Effector memory CD8-positive, alpha-beta T cell (primary cell): Measurements from ENCODE around the gene ARV1.
"Not testable (repeated sequence)": the region's sequence is repeated elsewhere in the genome, so short reads cannot be mapped to it uniquely, and the experiment has no call there.

Experiments
- ATAC-seq: fragments of 150-1000 bp; cut with Tn5 transposase; replicated peaks from 2 replicates; pipeline ENCODE4 v1.10.0; 2021; ENCODE audit warnings: mild to moderate bottlenecking, moderate library complexity
- DNase-seq, 3 experiments: peaks; one replicate each; pipeline ENCODE4 v3.0.0; 2021
- H3K27ac Mint-ChIP-seq, 2 donors: one replicate each; pipeline ENCODE4 v1.8.0; 2022; ENCODE audit warnings: mild to moderate bottlenecking in 2 of 2, mixed read lengths in 2 of 2, moderate library complexity in 2 of 2
- H3K27me3 Mint-ChIP-seq, 2 donors: one replicate each; pipeline ENCODE4 v1.8.0; 2022; ENCODE audit warnings: mixed read lengths in 2 of 2
- H3K36me3 Mint-ChIP-seq: one replicate; pipeline ENCODE4 v1.8.0; 2022; ENCODE audit warnings: mild to moderate bottlenecking, moderate library complexity, mixed read lengths; ENCODE audit not compliant: insufficient read depth
- H3K4me1 Mint-ChIP-seq, 2 donors: one replicate each; pipeline ENCODE4 v1.8.0; 2022; ENCODE audit warnings: low read depth in 2 of 2, mixed read lengths in 2 of 2
- H3K4me3 Mint-ChIP-seq, 2 donors: one replicate each; pipeline ENCODE4 v1.8.0; 2022; ENCODE audit warnings: mild to moderate bottlenecking in 2 of 2, mixed read lengths in 2 of 2, moderate library complexity in 2 of 2
- H3K9me3 Mint-ChIP-seq, 2 donors: one replicate each; pipeline ENCODE4 v1.8.0; 2022; ENCODE audit warnings: mixed read lengths in 2 of 2

ARV1 gene

GRCh38 chr1:231013391-231014015 is 34.6 kb downstream of the ARV1 start:
- no peak for ATAC-seq
- H3K4me3 Mint-ChIP-seq: no peak overlapping the region
- H3K4me1 Mint-ChIP-seq: no peaks in the 10 kb centered on the region

GRCh38 chr1:231016234-231016633 is 37.3 kb downstream of the ARV1 start:
- Mint-ChIP-seq H3K27me3 (no peaks in the 10 kb centered on the region), H3K36me3 (no peaks in the 10 kb centered on the region), H3K27ac (no peak overlapping the region), H3K4me3 (no peak overlapping the region), H3K4me1 (peaks cover 2 to 4% of the 10 kb centered on the region in 2 donors), H3K9me3 (no peaks in the 10 kb centered on the region)
- DNase-seq (no peak), ATAC-seq (no peak)

More at GRCh38 chr1:231013391-231014015, 34.6 kb downstream of the ARV1 start:
- no peaks in the 10 kb centered on the region for H3K27me3 Mint-ChIP-seq
- no peak overlapping the region for H3K27ac Mint-ChIP-seq
- H3K36me3 Mint-ChIP-seq: no peaks in the 10 kb centered on the region
- no peaks in the 10 kb centered on the region for H3K9me3 Mint-ChIP-seq
- no peak for DNase-seq

GRCh38 chr1:231016966-231017365 is 38.1 kb downstream of the ARV1 start:
- ATAC-seq (no peak), DNase-seq (no peak)
- no peaks in the 10 kb centered on the region for H3K9me3 Mint-ChIP-seq
- no peaks in the 10 kb centered on the region for H3K27me3 Mint-ChIP-seq
- no peak overlapping the region for H3K4me3 Mint-ChIP-seq
- H3K36me3 Mint-ChIP-seq: no peaks in the 10 kb centered on the region
- H3K27ac Mint-ChIP-seq: no peak overlapping the region
- peaks cover 3 to 4% of the 10 kb centered on the region in 2 donors for H3K4me1 Mint-ChIP-seq

- DNase-seq: no peak
- Mint-ChIP-seq H3K4me1 (peaks cover 3 to 4% of the 10 kb centered on the region in 2 donors), H3K27me3 (no peaks in the 10 kb centered on the region), H3K4me3 (no peak overlapping the region), H3K9me3 (no peaks in the 10 kb centered on the region), H3K27ac (no peak overlapping the region), H3K36me3 (no peaks in the 10 kb centered on the region)
- ATAC-seq: no peak
These were observed 40.8 kb downstream of the ARV1 start for GRCh38 chr1:231019711-231020110.

- Mint-ChIP-seq H3K36me3 (no peaks in the 10 kb centered on the region), H3K9me3 (no peaks in the 10 kb centered on the region), H3K27ac (no peak overlapping the region), H3K4me3 (no peak overlapping the region), H3K27me3 (no peaks in the 10 kb centered on the region), H3K4me1 (peaks cover 3 to 4% of the 10 kb centered on the region in 2 donors)
- ATAC-seq: no peak
- no peak for DNase-seq
These were observed 41.3 kb downstream of the ARV1 start for GRCh38 chr1:231020139-231020601.

GRCh38 chr1:231020816-231021215 is 41.9 kb downstream of the ARV1 start:
- peaks cover 3 to 4% of the 10 kb centered on the region in 2 donors for H3K4me1 Mint-ChIP-seq
- no peaks in the 10 kb centered on the region for H3K36me3 Mint-ChIP-seq
- H3K9me3 Mint-ChIP-seq: no peaks in the 10 kb centered on the region
- ATAC-seq: no peak
- no peak overlapping the region for H3K4me3 Mint-ChIP-seq
- H3K27ac Mint-ChIP-seq: no peak overlapping the region
- no peaks in the 10 kb centered on the region for H3K27me3 Mint-ChIP-seq
- DNase-seq: no peak

- Mint-ChIP-seq H3K4me1 (peaks cover 3 to 4% of the 10 kb centered on the region in 2 donors), H3K36me3 (no peaks in the 10 kb centered on the region), H3K27me3 (no peaks in the 10 kb centered on the region), H3K4me3 (no peak overlapping the region), H3K27ac (peak overlapping the region in 1 of 2 donors; percentile 31), H3K9me3 (no peaks in the 10 kb centered on the region)
- DNase-seq (no peak), ATAC-seq (no peak)
These were observed 42.7 kb downstream of the ARV1 start for GRCh38 chr1:231021540-231022031.

GRCh38 chr1:231022543-231022942 is 43.6 kb downstream of the ARV1 start:
- H3K36me3 Mint-ChIP-seq, H3K9me3 Mint-ChIP-seq, H3K27me3 Mint-ChIP-seq, DNase-seq, ATAC-seq, H3K4me1 Mint-ChIP-seq, H3K4me3 Mint-ChIP-seq, H3K27ac Mint-ChIP-seq: not testable (repeated sequence)

GRCh38 chr1:231023150-231023549 is 44.3 kb downstream of the ARV1 start:
- no peak for ATAC-seq
- H3K9me3 Mint-ChIP-seq: no peaks in the 10 kb centered on the region
- DNase-seq: no peak
- no peak overlapping the region for H3K4me3 Mint-ChIP-seq
- no peaks in the 10 kb centered on the region for H3K27me3 Mint-ChIP-seq
- H3K36me3 Mint-ChIP-seq: no peaks in the 10 kb centered on the region
- no peak overlapping the region for H3K27ac Mint-ChIP-seq
- peaks cover 3 to 9% of the 10 kb centered on the region in 2 donors for H3K4me1 Mint-ChIP-seq

- H3K4me3 Mint-ChIP-seq: no peak overlapping the region
- no peak for ATAC-seq
- no peak for DNase-seq
- no peaks in the 10 kb centered on the region for H3K9me3 Mint-ChIP-seq
- no peaks in the 10 kb centered on the region for H3K27me3 Mint-ChIP-seq
- peaks cover 1 to 5% of the 10 kb centered on the region in 2 donors for H3K4me1 Mint-ChIP-seq
- H3K27ac Mint-ChIP-seq: no peak overlapping the region
- no peaks in the 10 kb centered on the region for H3K36me3 Mint-ChIP-seq
These were observed 47.7 kb downstream of the ARV1 start for GRCh38 chr1:231026576-231026975.

- Mint-ChIP-seq H3K27me3 (no peaks in the 10 kb centered on the region), H3K4me3 (no peak overlapping the region), H3K36me3 (no peaks in the 10 kb centered on the region), H3K9me3 (no peaks in the 10 kb centered on the region), H3K4me1 (peaks cover 0 to 5% of the 10 kb centered on the region in 2 donors), H3K27ac (no peak overlapping the region)
- no peak for DNase-seq
- ATAC-seq: no peak
These were observed 48.4 kb downstream of the ARV1 start for GRCh38 chr1:231027136-231027925.

- no peak for ATAC-seq
These were observed 49.1 kb downstream of the ARV1 start for GRCh38 chr1:231027971-231028370.

GRCh38 chr1:231028682-231029081 is 49.8 kb downstream of the ARV1 start:
- Mint-ChIP-seq H3K9me3 (no peaks in the 10 kb centered on the region), H3K27me3 (no peaks in the 10 kb centered on the region), H3K36me3 (no peaks in the 10 kb centered on the region), H3K4me1 (peaks cover 0 to 5% of the 10 kb centered on the region in 2 donors), H3K27ac (no peak overlapping the region), H3K4me3 (no peak overlapping the region)
- no peak for ATAC-seq
- DNase-seq: no peak

More at GRCh38 chr1:231027971-231028370, 49.1 kb downstream of the ARV1 start:
- Mint-ChIP-seq H3K4me1 (peaks cover 0 to 5% of the 10 kb centered on the region in 2 donors), H3K4me3 (no peak overlapping the region), H3K27ac (no peak overlapping the region), H3K27me3 (no peaks in the 10 kb centered on the region), H3K36me3 (no peaks in the 10 kb centered on the region), H3K9me3 (no peaks in the 10 kb centered on the region)
- no peak for DNase-seq

GRCh38 chr1:231029247-231029646 is 50.4 kb downstream of the ARV1 start:
- H3K9me3 Mint-ChIP-seq, H3K27ac Mint-ChIP-seq, H3K4me3 Mint-ChIP-seq, H3K36me3 Mint-ChIP-seq, H3K4me1 Mint-ChIP-seq, ATAC-seq, H3K27me3 Mint-ChIP-seq, DNase-seq: not testable (repeated sequence)
